ENCODE results near the gene LYZL6. TPM values are rescaled to one million over a fixed set of nuclear protein-coding genes. Genes with fewer than 3 reads are reported as not detected.

LYZL6 gene
- total RNA-seq, 1 experiment from 2014 or later, result not detected

- ChIA-PET POLR2A (no interaction called here), CTCF (interaction anchor here (0.6 kb wide), 1 partner anchor 137 kb away, joined by 3 read pairs; no protein-coding TSS in a partner anchor)
- H3K27me3 Mint-ChIP-seq (ENCODE audit: low read depth), result no peaks in the 10 kb centered on the region
- no peak for ATAC-seq
- H3K27ac Mint-ChIP-seq, result no peak overlapping the region
- TF ChIP-seq, protein P1, sequence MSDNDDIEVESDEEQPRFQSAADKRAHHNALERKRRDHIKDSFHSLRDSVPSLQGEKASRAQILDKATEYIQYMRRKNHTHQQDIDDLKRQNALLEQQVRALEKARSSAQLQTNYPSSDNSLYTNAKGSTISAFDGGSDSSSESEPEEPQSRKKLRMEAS (CRISPR knock-in tag; IDR thresholded peaks at IDR 0.05), result no peak
- TF ChIP-seq, protein P2, sequence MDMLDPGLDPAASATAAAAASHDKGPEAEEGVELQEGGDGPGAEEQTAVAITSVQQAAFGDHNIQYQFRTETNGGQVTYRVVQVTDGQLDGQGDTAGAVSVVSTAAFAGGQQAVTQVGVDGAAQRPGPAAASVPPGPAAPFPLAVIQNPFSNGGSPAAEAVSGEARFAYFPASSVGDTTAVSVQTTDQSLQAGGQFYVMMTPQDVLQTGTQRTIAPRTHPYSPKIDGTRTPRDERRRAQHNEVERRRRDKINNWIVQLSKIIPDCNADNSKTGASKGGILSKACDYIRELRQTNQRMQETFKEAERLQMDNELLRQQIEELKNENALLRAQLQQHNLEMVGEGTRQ (CRISPR knock-in tag; IDR thresholded peaks at IDR 0.05), result peak; percentile 38; the same call in 1 of the 2 replicates
- TF ChIP-seq RORB (CRISPR knock-in tag; IDR thresholded peaks at IDR 0.05) (no peak), ARID4B (CRISPR knock-in tag; IDR thresholded peaks at IDR 0.05; ENCODE audit: borderline replicate concordance) (no peak), PRRX2 (CRISPR knock-in tag; IDR thresholded peaks at IDR 0.05) (no peak), GRHL2 (CRISPR knock-in tag; IDR thresholded peaks at IDR 0.05; ENCODE audit: insufficient replicate concordance, severe bottlenecking) (no peak), ATF1 (CRISPR knock-in tag; IDR thresholded peaks at IDR 0.05) (no peak)
- TF ChIP-seq, protein P3, sequence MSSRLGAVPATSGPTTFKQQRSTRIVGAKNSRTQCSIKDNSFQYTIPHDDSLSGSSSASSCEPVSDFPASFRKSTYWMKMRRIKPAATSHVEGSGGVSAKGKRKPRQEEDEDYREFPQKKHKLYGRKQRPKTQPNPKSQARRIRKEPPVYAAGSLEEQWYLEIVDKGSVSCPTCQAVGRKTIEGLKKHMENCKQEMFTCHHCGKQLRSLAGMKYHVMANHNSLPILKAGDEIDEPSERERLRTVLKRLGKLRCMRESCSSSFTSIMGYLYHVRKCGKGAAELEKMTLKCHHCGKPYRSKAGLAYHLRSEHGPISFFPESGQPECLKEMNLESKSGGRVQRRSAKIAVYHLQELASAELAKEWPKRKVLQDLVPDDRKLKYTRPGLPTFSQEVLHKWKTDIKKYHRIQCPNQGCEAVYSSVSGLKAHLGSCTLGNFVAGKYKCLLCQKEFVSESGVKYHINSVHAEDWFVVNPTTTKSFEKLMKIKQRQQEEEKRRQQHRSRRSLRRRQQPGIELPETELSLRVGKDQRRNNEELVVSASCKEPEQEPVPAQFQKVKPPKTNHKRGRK (CRISPR knock-in tag; IDR thresholded peaks at IDR 0.05; ENCODE audit: borderline replicate concordance), result no peak
- H3K36me3 Mint-ChIP-seq, result no peaks in the 10 kb centered on the region
- H3K4me3 Mint-ChIP-seq, result no peak overlapping the region
- no peak for DNase-seq (ENCODE audit: low spot score)
- H3K4me1 Mint-ChIP-seq, result peaks cover 14% of the 10 kb centered on the region
- H3K9me3 Mint-ChIP-seq, result 0 out of 2 replicates have a peak, but pooled peaks cover 4% of the 10 kb centered on the region
Measured at GRCh38 chr17:35936063-35936462, 7.5 kb downstream of the LYZL6 start.

GRCh38 chr17:35934760-35935159, 8.8 kb downstream of the LYZL6 start:
- no peak for DNase-seq (ENCODE audit: low spot score)
- Mint-ChIP-seq H3K9me3 (0 out of 2 replicates have a peak, but pooled peaks cover 4% of the 10 kb centered on the region), H3K36me3 (no peaks in the 10 kb centered on the region), H3K27me3 (ENCODE audit: low read depth) (peaks cover 5% of the 10 kb centered on the region), H3K4me3 (no peak overlapping the region), H3K27ac (no peak overlapping the region), H3K4me1 (peaks cover 23% of the 10 kb centered on the region)
- no peak for ATAC-seq
- ChIA-PET POLR2A (no interaction called here), CTCF (interaction anchor here (1.0 kb wide), 1 partner anchor 138 kb away, joined by 3 read pairs; no protein-coding TSS in a partner anchor)
- TF ChIP-seq ZBTB43 (CRISPR knock-in tag; IDR thresholded peaks at IDR 0.05), result no peak

GRCh38 chr17:35932586-35932985, 10.9 kb downstream of the LYZL6 start:
- H3K27me3 Mint-ChIP-seq (ENCODE audit: low read depth), result peaks cover 11% of the 10 kb centered on the region

More at GRCh38 chr17:35932586-35932985, 10.9 kb downstream of the LYZL6 start:
- no peak for TF ChIP-seq ATF3 (CRISPR knock-in tag; conservative IDR thresholded peaks at IDR 0.05)
- TF ChIP-seq, protein P1 (CRISPR knock-in tag; IDR thresholded peaks at IDR 0.05), result no peak
- TF ChIP-seq ATF1 (CRISPR knock-in tag; IDR thresholded peaks at IDR 0.05), result no peak
- TF ChIP-seq ELF4 (CRISPR knock-in tag; IDR thresholded peaks at IDR 0.05; ENCODE audit: low read depth), result no peak
- CTCF ChIA-PET, result interaction anchor here (1.9 to 2.8 kb wide), 2 partner anchors 16 to 169 kb away, joined by 11 to 12 read pairs; no protein-coding TSS in a partner anchor
- H3K27ac Mint-ChIP-seq, result no peak overlapping the region; the same call in 1 of the 2 replicates
- ATAC-seq (no peak), DNase-seq (ENCODE audit: low spot score) (no peak)
- POLR2A ChIA-PET, result no interaction called here
- H3K4me1 Mint-ChIP-seq, result peaks cover 25% of the 10 kb centered on the region
- no peaks in the 10 kb centered on the region for H3K36me3 Mint-ChIP-seq
- H3K9me3 Mint-ChIP-seq, result no peaks in the 10 kb centered on the region
- H3K4me3 Mint-ChIP-seq, result no peak overlapping the region
